ENCODE measurements around the gene ABHD2. TPM values are rescaled to one million over a fixed set of nuclear protein-coding genes. Genes with fewer than 3 reads are reported as not detected.
"Not testable (repeated sequence)": the region's sequence is repeated elsewhere in the genome, so short reads cannot be mapped to it uniquely, and the experiment has no call there.

Gene ABHD2
- total RNA-seq, 1 experiment from 2014 or later: 15.6 TPM

DNA sequence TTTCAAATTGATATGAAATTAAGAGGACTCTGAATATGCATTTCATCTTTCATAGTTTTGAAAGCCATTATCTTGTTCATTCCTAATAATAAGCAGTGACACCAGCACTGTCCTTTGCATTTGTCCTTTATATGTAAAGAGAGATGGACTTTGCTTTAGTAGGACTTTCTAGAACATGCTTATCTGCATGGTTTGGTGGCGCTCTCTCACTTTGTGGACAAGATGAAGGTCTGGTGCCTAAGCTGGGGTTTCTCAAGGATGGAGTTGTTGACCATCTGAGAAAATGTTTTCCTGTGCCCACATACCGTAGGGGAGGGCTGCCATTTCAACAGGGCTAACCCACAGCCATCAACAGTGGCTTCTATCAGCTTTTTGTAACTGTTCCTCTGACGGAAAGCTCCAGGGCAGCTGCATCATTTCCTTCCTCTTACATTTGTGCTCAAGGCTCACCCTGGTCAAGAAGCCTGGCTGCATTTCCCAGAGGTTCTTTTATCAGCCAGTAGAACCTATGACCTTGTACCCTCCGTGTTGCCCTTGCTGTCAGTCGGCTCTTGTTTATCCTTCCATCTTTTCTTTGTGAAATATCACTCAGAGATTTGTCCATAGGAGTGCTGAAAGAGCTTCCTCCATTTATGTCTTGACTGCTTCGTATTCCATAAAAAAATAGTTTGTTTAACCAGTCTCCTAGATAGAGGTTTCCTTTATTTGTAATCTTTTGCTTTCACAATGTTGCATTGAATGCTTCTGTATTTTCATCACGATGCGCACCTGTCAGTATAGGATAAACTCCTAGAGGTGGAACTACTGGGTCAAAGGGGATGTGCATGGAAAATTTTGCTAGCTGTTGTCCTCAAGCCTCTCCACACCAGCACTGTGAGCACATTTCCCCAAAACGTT is 44.6 kb downstream of the ABHD2 start:
- Histone ChIP-seq H3K79me2 (ENCODE audit: insufficient read depth, low read length) (no peaks in the 10 kb centered on the region), H3K18ac (ENCODE audit: insufficient read length, low read depth, low read length) (no peak overlapping the region), H3K56ac (ENCODE audit: insufficient read length, low read depth, low read length) (no peak overlapping the region), H2AK5ac (ENCODE audit: insufficient read length, low read length) (no peak overlapping the region), H3K23me2 (ENCODE audit: insufficient read length, low read depth, low read length, poor library complexity, severe bottlenecking) (no peaks in the 10 kb centered on the region), H3K4me2 (ENCODE audit: insufficient read depth, insufficient read length, low read length) (no peak overlapping the region), H2AFZ (ENCODE audit: low read length) (no peak overlapping the region), H2BK15ac (ENCODE audit: low read depth, low read length) (no peak overlapping the region), H3T11ph (ENCODE audit: low read length) (no peak overlapping the region), H3K14ac (ENCODE audit: insufficient read depth, low read length) (no peak overlapping the region), H4K20me1 (ENCODE audit: control insufficient read depth, insufficient read depth, insufficient read length) (no peaks in the 10 kb centered on the region), H4K8ac (replicated peaks; ENCODE audit: insufficient read length, low read depth, low read length) (no peak overlapping the region), H3K9me3 (ENCODE audit: control insufficient read depth, low read depth, low read length) (no peaks in the 10 kb centered on the region), H2BK5ac (ENCODE audit: insufficient read length, low read length) (no peak overlapping the region), H3K9ac (ENCODE audit: extremely low read depth, insufficient read length, low read length) (no peak overlapping the region), H4K5ac (ENCODE audit: insufficient read length, low read depth, low read length) (no peak overlapping the region), H2BK120ac (ENCODE audit: low read depth, low read length, poor library complexity, severe bottlenecking) (no peak overlapping the region), H3K4me1 (ENCODE audit: insufficient read depth, low read length) (no peaks in the 10 kb centered on the region), H3K79me1 (ENCODE audit: insufficient read depth, low read depth, low read length, poor library complexity, severe bottlenecking) (no peaks in the 10 kb centered on the region), H3K4ac (ENCODE audit: low read depth, low read length) (no peak overlapping the region), H3K27me3 (ENCODE audit: insufficient read depth, low read length) (no peaks in the 10 kb centered on the region), H4K91ac (ENCODE audit: insufficient read length, low read depth, low read length) (no peak overlapping the region), H2BK20ac (ENCODE audit: low read depth, low read length, poor library complexity, severe bottlenecking) (no peak overlapping the region), H3K27ac (ENCODE audit: insufficient read length, low read depth, low read length) (no peak overlapping the region), H2BK12ac (ENCODE audit: insufficient read length, low read depth, low read length) (no peak overlapping the region), H3K23ac (ENCODE audit: insufficient read length, low read depth, low read length) (no peak overlapping the region)
- no peak overlapping the region for H3K27ac Mint-ChIP-seq
- no peak for DNase-seq
- no peaks in the 10 kb centered on the region for H3K4me1 Mint-ChIP-seq
- TF ChIP-seq, protein P1, sequence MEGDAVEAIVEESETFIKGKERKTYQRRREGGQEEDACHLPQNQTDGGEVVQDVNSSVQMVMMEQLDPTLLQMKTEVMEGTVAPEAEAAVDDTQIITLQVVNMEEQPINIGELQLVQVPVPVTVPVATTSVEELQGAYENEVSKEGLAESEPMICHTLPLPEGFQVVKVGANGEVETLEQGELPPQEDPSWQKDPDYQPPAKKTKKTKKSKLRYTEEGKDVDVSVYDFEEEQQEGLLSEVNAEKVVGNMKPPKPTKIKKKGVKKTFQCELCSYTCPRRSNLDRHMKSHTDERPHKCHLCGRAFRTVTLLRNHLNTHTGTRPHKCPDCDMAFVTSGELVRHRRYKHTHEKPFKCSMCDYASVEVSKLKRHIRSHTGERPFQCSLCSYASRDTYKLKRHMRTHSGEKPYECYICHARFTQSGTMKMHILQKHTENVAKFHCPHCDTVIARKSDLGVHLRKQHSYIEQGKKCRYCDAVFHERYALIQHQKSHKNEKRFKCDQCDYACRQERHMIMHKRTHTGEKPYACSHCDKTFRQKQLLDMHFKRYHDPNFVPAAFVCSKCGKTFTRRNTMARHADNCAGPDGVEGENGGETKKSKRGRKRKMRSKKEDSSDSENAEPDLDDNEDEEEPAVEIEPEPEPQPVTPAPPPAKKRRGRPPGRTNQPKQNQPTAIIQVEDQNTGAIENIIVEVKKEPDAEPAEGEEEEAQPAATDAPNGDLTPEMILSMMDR (conservative IDR thresholded peaks at IDR 0.05): no peak
- no peak overlapping the region for H3K4me3 Mint-ChIP-seq
- WGBS (ENCODE audit: extremely low coverage, insufficient read length, low lambda C conversion rate): no CpG with 5 or more reads among the region's 9 CpGs
- H3K36me3 Mint-ChIP-seq (ENCODE audit: insufficient read depth in 1 of 3, low read depth in 3 of 3): no peaks in the 10 kb centered on the region
- no peaks in the 10 kb centered on the region for H3K27me3 Mint-ChIP-seq (ENCODE audit: low read depth)
- H3K9me3 Mint-ChIP-seq: no peaks in the 10 kb centered on the region

DNA sequence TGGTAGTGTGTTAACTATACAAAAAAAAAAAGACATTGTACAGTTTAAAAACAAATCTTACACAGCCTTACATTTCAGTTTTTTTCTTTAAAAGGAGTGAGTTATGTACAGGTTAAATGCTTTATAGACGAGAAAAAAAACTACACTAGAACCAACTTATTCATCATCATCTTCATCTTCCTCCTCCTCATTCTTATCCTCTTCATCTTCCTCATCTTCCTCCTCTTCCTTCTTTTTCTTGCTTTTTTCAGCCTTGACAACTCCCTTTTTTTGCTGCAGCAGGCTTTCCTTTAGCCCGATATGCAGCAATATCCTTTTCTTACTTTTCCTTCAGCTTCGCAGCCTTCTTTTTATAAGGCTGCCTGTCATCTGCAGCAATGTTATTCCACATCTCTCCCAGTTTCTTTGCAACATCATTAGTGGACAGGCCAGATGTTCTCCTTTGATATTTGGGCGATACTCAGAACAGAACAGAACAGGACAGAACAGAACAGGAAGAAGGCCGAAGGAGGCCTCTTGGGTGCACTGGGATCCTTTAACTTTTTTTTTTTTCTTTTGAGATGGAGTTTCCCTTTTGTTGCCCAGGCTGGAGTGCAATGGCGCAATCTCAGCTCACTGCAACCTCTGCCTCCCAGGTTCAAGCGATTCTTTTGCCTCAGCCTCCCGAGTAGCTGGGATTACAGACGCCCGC is 47.3 kb downstream of the ABHD2 start:
- H3K9ac ChIP-seq (ENCODE audit: extremely low read depth, insufficient read length, low read length); H3K4me1 Mint-ChIP-seq; H3K79me2 ChIP-seq (ENCODE audit: insufficient read depth, low read length); H4K8ac ChIP-seq (replicated peaks; ENCODE audit: insufficient read length, low read depth, low read length); H3K14ac ChIP-seq (ENCODE audit: insufficient read depth, low read length); H3K27ac ChIP-seq (ENCODE audit: insufficient read length, low read depth, low read length); H4K5ac ChIP-seq (ENCODE audit: insufficient read length, low read depth, low read length); H4K20me1 ChIP-seq (ENCODE audit: control insufficient read depth, insufficient read depth, insufficient read length); H3K36me3 Mint-ChIP-seq (ENCODE audit: insufficient read depth in 1 of 3, low read depth in 3 of 3); H2BK120ac ChIP-seq (ENCODE audit: low read depth, low read length, poor library complexity, severe bottlenecking); H3K4me1 ChIP-seq (ENCODE audit: insufficient read depth, low read length); H2AFZ ChIP-seq (ENCODE audit: low read length); H3K4me2 ChIP-seq (ENCODE audit: insufficient read depth, insufficient read length, low read length); H2BK12ac ChIP-seq (ENCODE audit: insufficient read length, low read depth, low read length); H3K56ac ChIP-seq (ENCODE audit: insufficient read length, low read depth, low read length); H3K4ac ChIP-seq (ENCODE audit: low read depth, low read length); H3K18ac ChIP-seq (ENCODE audit: insufficient read length, low read depth, low read length); H4K91ac ChIP-seq (ENCODE audit: insufficient read length, low read depth, low read length); DNase-seq; H3T11ph ChIP-seq (ENCODE audit: low read length); H2BK20ac ChIP-seq (ENCODE audit: low read depth, low read length, poor library complexity, severe bottlenecking); H3K27me3 ChIP-seq (ENCODE audit: insufficient read depth, low read length); H3K23me2 ChIP-seq (ENCODE audit: insufficient read length, low read depth, low read length, poor library complexity, severe bottlenecking); H3K4me3 Mint-ChIP-seq; H3K27me3 Mint-ChIP-seq (ENCODE audit: low read depth); H3K9me3 Mint-ChIP-seq; H3K23ac ChIP-seq (ENCODE audit: insufficient read length, low read depth, low read length); H3K9me3 ChIP-seq (ENCODE audit: control insufficient read depth, low read depth, low read length); H2BK15ac ChIP-seq (ENCODE audit: low read depth, low read length); H2BK5ac ChIP-seq (ENCODE audit: insufficient read length, low read length); H3K27ac Mint-ChIP-seq; H2AK5ac ChIP-seq (ENCODE audit: insufficient read length, low read length); H3K79me1 ChIP-seq (ENCODE audit: insufficient read depth, low read depth, low read length, poor library complexity, severe bottlenecking): not testable (repeated sequence)
- no CpG with 5 or more reads among the region's 10 CpGs for WGBS (ENCODE audit: extremely low coverage, insufficient read length, low lambda C conversion rate)
